B cell (primary cell): Measurements from ENCODE around the gene METRNL. TPM values are rescaled to one million over a fixed set of nuclear protein-coding genes. Genes with fewer than 3 reads are reported as not detected.

ENCODE experiments used
- ATAC-seq: fragments of 200-7000 bp; cut with Tn5 transposase; one replicate; pipeline ENCODE4 v1.10.0; 2021; ENCODE audit warnings: low read depth, mild to moderate bottlenecking, moderate number of reproducible peaks, moderate library complexity
- CTCF ChIA-PET: fragments of 350-600 bp; sonication (Branson Sonifier 250); formaldehyde crosslinking; loops from one replicate; lab custom pipeline; 2021; ENCODE audit warnings: antibody characterized with exemption, inconsistent platforms; lab: Charles Lee
- POLR2A ChIA-PET: fragments of 350-600 bp; sonication (Branson Sonifier 250); formaldehyde crosslinking; loops from one replicate; lab custom pipeline; 2021; ENCODE audit warnings: antibody characterized with exemption; lab: Charles Lee
- DNase-seq: peaks from one replicate; pipeline ENCODE4 v3.0.0; 2013
- H2AFZ ChIP-seq: 2 replicates; pipeline ENCODE4 v1.6.1; 2012; ENCODE audit warnings: mild to moderate bottlenecking, low read depth, low read length; ENCODE audit not compliant: insufficient read depth, poor library complexity, severe bottlenecking
- H3K27ac ChIP-seq, 2 donors: 1 replicate in 1 of 2; 2 replicates in 1 of 2; pipeline ENCODE4 v1.5.1; 2012 to 2013; ENCODE audit warnings: low read length in 2 of 2, mild to moderate bottlenecking in 2 of 2, moderate library complexity in 1 of 2
- H3K27me3 ChIP-seq, 4 experiments: fragments of 200-600 bp in 1 of 4; sonication (generic) in 1 of 4; replicated peaks in 1 of 4; 1 replicate in 2 of 4; 2 replicates in 2 of 4; pipeline versions ENCODE4 v1.6.1 to v1.7.0; 2013 to 2016; ENCODE audit warnings: low read length in 3 of 4, mild to moderate bottlenecking in 2 of 4, mixed read lengths in 1 of 4, moderate library complexity in 1 of 4; ENCODE audit not compliant: insufficient read depth in 4 of 4, control insufficient read depth in 3 of 4; ENCODE audit errors: control extremely low read depth in 1 of 4
- H3K36me3 ChIP-seq, 2 experiments: replicated peaks in 1 of 2; 1 replicate in 1 of 2; 2 replicates in 1 of 2; pipeline versions ENCODE4 v1.6.1 to v1.7.1; 2013; ENCODE audit warnings: low read length in 1 of 2; ENCODE audit not compliant: insufficient read depth in 2 of 2, control insufficient read depth in 1 of 2; ENCODE audit errors: control extremely low read depth in 1 of 2, extremely low read depth in 1 of 2
- H3K4me1 ChIP-seq, 2 donors: fragments of 200-600 bp in 1 of 2; sonication (generic) in 1 of 2; 1 replicate in 1 of 2; 2 replicates in 1 of 2; pipeline versions ENCODE4 v1.5.1 to v1.6.1; 2013 to 2017; ENCODE audit warnings: low read length in 2 of 2; ENCODE audit not compliant: control insufficient read depth in 2 of 2, insufficient read depth in 2 of 2
- H3K4me2 ChIP-seq: replicated peaks from 2 replicates; pipeline ENCODE3; 2012; ENCODE audit warnings: mild to moderate bottlenecking, low read depth, low read length; ENCODE audit not compliant: poor library complexity, severe bottlenecking
- H3K4me3 ChIP-seq, 5 experiments: fragments of 200-600 bp in 1 of 5; sonication (generic) in 1 of 5; 1 replicate in 3 of 5; 2 replicates in 2 of 5; pipeline versions ENCODE4 v1.5.1 to v1.7.0; 2011 to 2016; ENCODE audit warnings: low read length in 4 of 5, mild to moderate bottlenecking in 4 of 5, low read depth in 2 of 5, control low read depth in 1 of 5, moderate library complexity in 1 of 5; ENCODE audit not compliant: insufficient read depth in 1 of 5; ENCODE audit errors: control extremely low read depth in 1 of 5, extremely low read depth in 1 of 5
- H3K79me2 ChIP-seq: fragments of 200-600 bp; sonication (generic); one replicate; pipeline ENCODE4 v1.6.0; 2016; ENCODE audit warnings: low read length; ENCODE audit not compliant: control insufficient read depth, insufficient read depth
- H3K9ac ChIP-seq: fragments of 200-600 bp; sonication (generic); 2 replicates; pipeline ENCODE4 v1.6.1; 2017; ENCODE audit warnings: mild to moderate bottlenecking, low read length, moderate library complexity
- H3K9me3 ChIP-seq, 3 donors: one replicate each; pipeline versions ENCODE4 v1.6.1 to v1.7.1; 2013; ENCODE audit warnings: low read length in 2 of 3; ENCODE audit not compliant: control insufficient read depth in 2 of 3, insufficient read depth in 1 of 3; ENCODE audit errors: control extremely low read depth in 1 of 3
- H4K20me1 ChIP-seq: 2 replicates; pipeline ENCODE4 v1.6.0; 2012; ENCODE audit warnings: mild to moderate bottlenecking, low read length; ENCODE audit not compliant: insufficient read depth, control insufficient read depth, poor library complexity, severe bottlenecking
- H3K27ac Mint-ChIP-seq: one replicate; pipeline ENCODE4 v1.8.0; 2021; ENCODE audit warnings: mixed read lengths
- H3K27me3 Mint-ChIP-seq: one replicate; pipeline ENCODE4 v1.8.0; 2021; ENCODE audit warnings: mixed read lengths
- H3K4me1 Mint-ChIP-seq: one replicate; pipeline ENCODE4 v1.8.0; 2021; ENCODE audit warnings: mixed read lengths
- H3K4me3 Mint-ChIP-seq: one replicate; pipeline ENCODE4 v1.8.0; 2021; ENCODE audit warnings: mixed read lengths
- H3K9me3 Mint-ChIP-seq: one replicate; pipeline ENCODE4 v1.8.0; 2022; ENCODE audit warnings: mixed read lengths; ENCODE audit not compliant: insufficient read depth
- EZH2 ChIP-seq: IDR thresholded peaks from 2 replicates; pipeline ENCODE4 v1.6.1; 2012; ENCODE audit warnings: borderline replicate concordance, low read depth, mild to moderate bottlenecking, moderate library complexity, low read length; ENCODE audit not compliant: insufficient read depth, poor library complexity, severe bottlenecking
- WGBS: methylation state at CpG from one replicate; pipeline ENCODE4 v1.1.5; 2013; ENCODE audit warnings: missing lambda C conversion rate; ENCODE audit not compliant: insufficient coverage; 5-methylcytosine and 5-hydroxymethylcytosine counted together
- intact Hi-C: fragments of 100-400 bp; cut with micrococcal nuclease; formaldehyde crosslinking; loops from one replicate; pipeline ENCODE4 v1.10.0; 2022
- polyA plus RNA-seq: library from polyadenylated mRNA; depleted of rRNA; stranded (reverse); fragments of >200 nt; gene quantifications from 2 replicates; pipeline ENCODE4 v1.2.3, GENCODE V29; 2012
- total RNA-seq, 2 donors: library from RNA; stranded (reverse); fragments of 120-200 nt in 1 of 2; gene quantifications; 1 replicate in 1 of 2; 2 replicates in 1 of 2; pipeline versions ENCODE4 v1.2.3 to v1.2.4, GENCODE V29; 2013 to 2022
- TF ChIP-seq, protein P1 (sequence below): fragments of 200-600 bp; IDR thresholded peaks from one replicate; pipeline ENCODE4 v1.8.0; 2022; ENCODE audit warnings: antibody characterized with exemption, mild to moderate bottlenecking

METRNL gene
- total and polyA plus RNA-seq, 2 donors (not counting 1 experiment from before 2014, with no cell fraction given): 11.8 to 18.4 TPM

DNA sequence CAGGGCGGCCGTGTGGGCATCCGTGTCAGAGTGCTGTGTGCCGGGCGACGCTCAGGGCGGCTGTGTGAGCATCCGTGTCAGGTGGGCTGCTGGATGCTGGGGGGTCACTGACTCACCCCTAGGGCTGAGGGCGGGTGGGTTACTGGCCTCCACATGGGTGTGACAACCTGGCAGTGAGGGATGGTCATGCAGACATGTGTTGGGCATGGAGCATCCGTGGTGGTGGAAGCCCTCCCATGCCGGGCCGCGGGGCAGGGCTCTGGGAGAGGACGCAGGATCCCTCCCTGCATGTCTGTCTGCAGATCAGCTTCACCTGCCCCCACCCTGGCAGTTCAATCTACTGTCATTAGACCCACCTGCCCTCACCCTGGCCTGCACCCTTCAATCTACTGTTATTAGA, 56.3 kb downstream of the METRNL start:
- POLR2A ChIA-PET: no interaction called here
- WGBS: 91% methylated on average over 14 of the region's 14 CpGs
- Histone ChIP-seq H3K79me2 (no peaks in the 10 kb centered on the region), H3K27ac (no peak overlapping the region), H3K4me1 (no peaks in the 10 kb centered on the region), H3K4me2 (no peak overlapping the region), H3K4me3 (no peak overlapping the region), H3K27me3 (peaks cover 0 to 10% (median 0%) of the 10 kb centered on the region in 4 experiments), H4K20me1 (no peaks in the 10 kb centered on the region), H3K9ac (no peak overlapping the region), H3K36me3 (no peaks in the 10 kb centered on the region), H2AFZ (no peak overlapping the region), H3K9me3 (no peaks in the 10 kb centered on the region)
- TF ChIP-seq, protein P1, sequence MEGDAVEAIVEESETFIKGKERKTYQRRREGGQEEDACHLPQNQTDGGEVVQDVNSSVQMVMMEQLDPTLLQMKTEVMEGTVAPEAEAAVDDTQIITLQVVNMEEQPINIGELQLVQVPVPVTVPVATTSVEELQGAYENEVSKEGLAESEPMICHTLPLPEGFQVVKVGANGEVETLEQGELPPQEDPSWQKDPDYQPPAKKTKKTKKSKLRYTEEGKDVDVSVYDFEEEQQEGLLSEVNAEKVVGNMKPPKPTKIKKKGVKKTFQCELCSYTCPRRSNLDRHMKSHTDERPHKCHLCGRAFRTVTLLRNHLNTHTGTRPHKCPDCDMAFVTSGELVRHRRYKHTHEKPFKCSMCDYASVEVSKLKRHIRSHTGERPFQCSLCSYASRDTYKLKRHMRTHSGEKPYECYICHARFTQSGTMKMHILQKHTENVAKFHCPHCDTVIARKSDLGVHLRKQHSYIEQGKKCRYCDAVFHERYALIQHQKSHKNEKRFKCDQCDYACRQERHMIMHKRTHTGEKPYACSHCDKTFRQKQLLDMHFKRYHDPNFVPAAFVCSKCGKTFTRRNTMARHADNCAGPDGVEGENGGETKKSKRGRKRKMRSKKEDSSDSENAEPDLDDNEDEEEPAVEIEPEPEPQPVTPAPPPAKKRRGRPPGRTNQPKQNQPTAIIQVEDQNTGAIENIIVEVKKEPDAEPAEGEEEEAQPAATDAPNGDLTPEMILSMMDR: no peak
- TF ChIP-seq EZH2: no peak
- ATAC-seq (no peak), DNase-seq (no peak)
- no peak overlapping the region for H3K27ac Mint-ChIP-seq
- H3K9me3 Mint-ChIP-seq: no peaks in the 10 kb centered on the region
- CTCF ChIA-PET: no interaction called here
- H3K4me1 Mint-ChIP-seq: no peaks in the 10 kb centered on the region
- no peak overlapping the region for H3K4me3 Mint-ChIP-seq
- peaks cover 11% of the 10 kb centered on the region for H3K27me3 Mint-ChIP-seq
- intact Hi-C loops: no loop called here

DNA sequence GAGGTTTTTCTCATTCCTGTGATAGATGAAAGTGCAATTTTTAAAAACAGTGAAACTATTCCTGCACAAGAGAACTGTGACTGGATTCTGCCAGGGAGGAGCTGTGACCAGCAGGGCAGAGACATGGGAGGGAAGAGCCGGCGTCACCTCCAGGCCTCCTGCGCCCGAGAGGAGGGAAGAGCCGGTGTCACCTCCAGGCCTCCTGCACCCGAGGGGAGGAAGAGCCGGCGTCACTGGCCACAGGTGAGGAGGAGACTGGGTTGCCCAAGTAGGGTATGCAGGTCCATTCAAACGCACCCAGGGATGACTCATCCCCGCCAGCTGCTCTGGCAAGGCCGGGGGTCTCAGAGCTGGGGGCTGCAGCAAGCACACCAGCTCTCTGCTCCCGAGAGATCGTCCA, 56.7 kb downstream of the METRNL start:
- ChIA-PET CTCF (no interaction called here), POLR2A (no interaction called here)
- DNase-seq (no peak), ATAC-seq (no peak)
- Mint-ChIP-seq H3K27me3 (peaks cover 11% of the 10 kb centered on the region), H3K9me3 (no peaks in the 10 kb centered on the region), H3K4me3 (no peak overlapping the region), H3K4me1 (no peaks in the 10 kb centered on the region), H3K27ac (no peak overlapping the region)
- no peaks in the 10 kb centered on the region for H3K9me3 ChIP-seq
- TF ChIP-seq, protein P1: no peak
- TF ChIP-seq EZH2: no peak
- intact Hi-C loops: no loop called here
- H4K20me1 ChIP-seq: no peaks in the 10 kb centered on the region
- no peaks in the 10 kb centered on the region for H3K79me2 ChIP-seq
- no peaks in the 10 kb centered on the region for H3K4me1 ChIP-seq
- H2AFZ ChIP-seq: no peak overlapping the region
- no peak overlapping the region for H3K4me2 ChIP-seq
- 89% methylated on average over 10 of the region's 13 CpGs for WGBS
- no peaks in the 10 kb centered on the region for H3K36me3 ChIP-seq
- H3K9ac ChIP-seq: no peak overlapping the region
- peaks cover 0 to 8% (median 0%) of the 10 kb centered on the region in 4 experiments for H3K27me3 ChIP-seq
- H3K4me3 ChIP-seq: no peak overlapping the region
- H3K27ac ChIP-seq: no peak overlapping the region
